ENCODE data around the gene AFG3L2. TPM values are rescaled to one million over a fixed set of nuclear protein-coding genes. Genes with fewer than 3 reads are reported as not detected.

Gene AFG3L2
- total and polyA plus RNA-seq, 8 donors: 21.7 to 144 (median 44.0) TPM

GRCh38 chr18:12310762-12311161 is 66.3 kb downstream of the AFG3L2 start:
- peaks cover 0 to 42% (median 30%) of the 10 kb centered on the region in 3 donors for H3K27me3 ChIP-seq
- H3K4me1 ChIP-seq: peaks cover 31 to 77% (median 53%) of the 10 kb centered on the region in 4 donors
- intact Hi-C loops (cut with DNase I; ENCODE audit: low total_unique reads): no loop called here
- H3K27ac ChIP-seq: peak overlapping the region in 3 of 5 donors; percentile 92 to 98 (median 96)
- peaks cover 0 to 11% (median 7%) of the 10 kb centered on the region in 4 donors for H3K9me3 ChIP-seq
- no peak for DNase-seq
- peaks cover 0 to 28% (median 24%) of the 10 kb centered on the region in 4 donors for H3K36me3 ChIP-seq
- H3K4me3 ChIP-seq: peak overlapping the region in 1 of 4 donors; percentile 65
- WGBS, 5 donors: 89 to 96% (median 91%) methylated on average over 6 of the region's 6 CpGs
- TF ChIP-seq POLR2A (IDR thresholded peaks at IDR 0.05): no peak
- TF ChIP-seq EP300 (IDR thresholded peaks at IDR 0.05): no peak
- TF ChIP-seq, protein P1, sequence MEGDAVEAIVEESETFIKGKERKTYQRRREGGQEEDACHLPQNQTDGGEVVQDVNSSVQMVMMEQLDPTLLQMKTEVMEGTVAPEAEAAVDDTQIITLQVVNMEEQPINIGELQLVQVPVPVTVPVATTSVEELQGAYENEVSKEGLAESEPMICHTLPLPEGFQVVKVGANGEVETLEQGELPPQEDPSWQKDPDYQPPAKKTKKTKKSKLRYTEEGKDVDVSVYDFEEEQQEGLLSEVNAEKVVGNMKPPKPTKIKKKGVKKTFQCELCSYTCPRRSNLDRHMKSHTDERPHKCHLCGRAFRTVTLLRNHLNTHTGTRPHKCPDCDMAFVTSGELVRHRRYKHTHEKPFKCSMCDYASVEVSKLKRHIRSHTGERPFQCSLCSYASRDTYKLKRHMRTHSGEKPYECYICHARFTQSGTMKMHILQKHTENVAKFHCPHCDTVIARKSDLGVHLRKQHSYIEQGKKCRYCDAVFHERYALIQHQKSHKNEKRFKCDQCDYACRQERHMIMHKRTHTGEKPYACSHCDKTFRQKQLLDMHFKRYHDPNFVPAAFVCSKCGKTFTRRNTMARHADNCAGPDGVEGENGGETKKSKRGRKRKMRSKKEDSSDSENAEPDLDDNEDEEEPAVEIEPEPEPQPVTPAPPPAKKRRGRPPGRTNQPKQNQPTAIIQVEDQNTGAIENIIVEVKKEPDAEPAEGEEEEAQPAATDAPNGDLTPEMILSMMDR (IDR thresholded peaks at IDR 0.05): no peak
- TF ChIP-seq POLR2AphosphoS5 (IDR thresholded peaks at IDR 0.05): no peak

GRCh38 chr18:12309683-12310198 is 67.3 kb downstream of the AFG3L2 start:
- Histone ChIP-seq H3K27me3 (peaks cover 0 to 51% (median 30%) of the 10 kb centered on the region in 3 donors), H3K36me3 (peaks cover 0 to 27% (median 24%) of the 10 kb centered on the region in 4 donors), H3K4me1 (peaks cover 31 to 73% (median 53%) of the 10 kb centered on the region in 4 donors), H3K27ac (peak overlapping the region in 4 of 5 donors; percentile 92 to 98 (median 95)), H3K9me3 (peaks cover 0 to 11% (median 7%) of the 10 kb centered on the region in 4 donors), H3K4me3 (peak overlapping the region; percentile 58 to 81 (median 69))
- no peak for DNase-seq
- WGBS, 5 donors: 49 to 64% (median 58%) methylated on average over 6 to 7 of the region's 7 CpGs
- intact Hi-C loops (cut with DNase I; ENCODE audit: low total_unique reads): no loop called here
- TF ChIP-seq POLR2AphosphoS5 (IDR thresholded peaks at IDR 0.05): peak in 1 of 3 donors; percentile 1
- no peak for TF ChIP-seq POLR2A (IDR thresholded peaks at IDR 0.05)
- no peak for TF ChIP-seq EP300 (IDR thresholded peaks at IDR 0.05)

- 0 to 6% (median 1%) methylated on average over 12 to 81 of the region's 81 CpGs for WGBS, 5 donors
- H3K27ac ChIP-seq: peak overlapping the region; percentile 76 to 98 (median 94)
- H3K4me3 ChIP-seq: peak overlapping the region; percentile 58 to 81 (median 69)
- peak in 1 of 4 donors; percentile 25 for TF ChIP-seq POLR2A (IDR thresholded peaks at IDR 0.05)
- TF ChIP-seq, protein P1 (IDR thresholded peaks at IDR 0.05): no peak
- TF ChIP-seq POLR2AphosphoS5 (IDR thresholded peaks at IDR 0.05): peak; percentile 71 to 93 (median 79)
- no peak for TF ChIP-seq EP300 (IDR thresholded peaks at IDR 0.05)
- peaks cover 0 to 11% (median 7%) of the 10 kb centered on the region in 4 donors for H3K9me3 ChIP-seq
- intact Hi-C loops (cut with DNase I; ENCODE audit: low total_unique reads): no loop called here
- DNase-seq: peak; percentile 70 to 92
- peaks cover 0 to 51% (median 30%) of the 10 kb centered on the region in 3 donors for H3K27me3 ChIP-seq
- peaks cover 31 to 62% (median 48%) of the 10 kb centered on the region in 4 donors for H3K4me1 ChIP-seq
- H3K36me3 ChIP-seq: peaks cover 0 to 22% (median 21%) of the 10 kb centered on the region in 4 donors
These were observed 68.5 kb downstream of the AFG3L2 start for GRCh38 chr18:12308386-12309100.

GRCh38 chr18:12307701-12308385 is 69.2 kb downstream of the AFG3L2 start, which contains the start of gene TUBB6:
TSS of gene TUBB6 (plus strand) at chr18:12308241. CDS start at chr18:12308293, 52 bp downstream.
- Histone ChIP-seq H3K4me3 (peak within 1 kb of the TSS; percentile 58 to 81 (median 69)), H3K27me3 (peaks cover 0 to 51% (median 30%) of the 10 kb centered on the region in 3 donors), H3K4me1 (peaks cover 31 to 58% (median 45%) of the 10 kb centered on the region in 4 donors), H3K36me3 (peaks cover 0 to 22% (median 20%) of the 10 kb centered on the region in 4 donors), H3K9me3 (peaks cover 0 to 11% (median 7%) of the 10 kb centered on the region in 4 donors), H3K27ac (peak within 1 kb of the TSS; percentile 85 to 98 (median 94))
- intact Hi-C loops (cut with DNase I; ENCODE audit: low total_unique reads): no loop called here
- 1 to 6% (median 4%) methylated on average over 13 to 87 of the region's 88 CpGs for WGBS, 5 donors
- no peak for TF ChIP-seq POLR2A (IDR thresholded peaks at IDR 0.05)
- peak in 2 of 3 donors; percentile 84 to 86 for TF ChIP-seq POLR2AphosphoS5 (IDR thresholded peaks at IDR 0.05)
- no peak for TF ChIP-seq EP300 (IDR thresholded peaks at IDR 0.05)
- TF ChIP-seq, protein P1 (IDR thresholded peaks at IDR 0.05): no peak
- DNase-seq: peak; percentile 47 to 91
